GM12891 (cell line): ENCODE measurements around the gene MAMDC2.

ENCODE experiments used
- POLR2A ChIP-seq: IDR thresholded peaks from 2 replicates; pipeline ENCODE4 v1.6.1; 2011; ENCODE audit warnings: low read depth, low read length, control low read depth
- POLR2AphosphoS5 ChIP-seq: IDR thresholded peaks from 2 replicates; pipeline ENCODE4 v1.6.1; 2011; ENCODE audit warnings: low read depth, low read length, control low read depth
- SPI1 ChIP-seq: IDR thresholded peaks from 2 replicates; pipeline ENCODE4 v1.6.1; 2011; ENCODE audit warnings: low read depth, low read length, control low read depth
- TAF1 ChIP-seq: IDR thresholded peaks from 2 replicates; pipeline ENCODE4 v1.6.1; 2011; ENCODE audit warnings: low read depth, low read length, control low read depth

- TF ChIP-seq POLR2A (no peak), POLR2AphosphoS5 (no peak), TAF1 (no peak), SPI1 (no peak)
Measured at GRCh38 chr9:70259512-70259802, 215.8 kb downstream of the MAMDC2 start.
